ENCODE data around the gene PCDHGB7.

Gene PCDHGB7

DNA sequence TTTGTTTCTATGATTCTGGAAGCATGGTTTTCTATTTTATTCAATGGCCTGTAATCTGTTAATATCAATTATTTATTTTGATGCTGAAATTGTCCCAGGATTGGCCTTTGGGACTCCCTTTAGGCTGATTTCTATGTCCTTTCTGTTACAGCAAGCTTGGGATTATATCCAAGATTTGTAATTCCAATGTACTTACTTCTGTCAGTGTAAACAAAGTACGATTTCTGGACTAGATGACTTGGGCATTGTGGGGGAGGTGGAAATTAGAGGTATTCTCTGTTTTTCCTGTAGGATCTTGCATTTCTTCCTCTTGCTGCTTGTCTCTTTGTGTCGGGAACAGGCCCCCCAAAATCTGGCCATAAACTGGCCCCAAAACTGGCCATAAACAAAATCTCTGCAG, 16.5 kb downstream of the PCDHGB7 start:
- TF ChIP-seq CTCF (IDR thresholded peaks at IDR 0.05; ENCODE audit: control extremely low read depth, extremely low read depth, low read depth, missing control alignments): no peak
- ChIA-PET CTCF (interaction anchor here (0.8 to 1.4 kb wide), 2 partner anchors 13 to 26 kb away, joined by 4 read pairs; partner anchors contain the start of genes PCDHGA11 and PCDHGB6), POLR2A (no interaction called here)
- DNase-seq (ENCODE audit: extremely low spot score): no peak

- CTCF ChIA-PET: interaction anchor here (1.2 to 1.6 kb wide), 4 partner anchors 16 to 127 kb away, joined by 3 to 5 read pairs (median 4); partner anchors contain the start of genes PCDHGA10 and PCDHGA11
- no peak for DNase-seq (ENCODE audit: extremely low spot score)
- no peak for TF ChIP-seq CTCF (IDR thresholded peaks at IDR 0.05; ENCODE audit: control extremely low read depth, extremely low read depth, low read depth, missing control alignments)
- POLR2A ChIA-PET: no interaction called here
Measured at GRCh38 chr5:141437221-141437620, 19.7 kb downstream of the PCDHGB7 start.

DNA sequence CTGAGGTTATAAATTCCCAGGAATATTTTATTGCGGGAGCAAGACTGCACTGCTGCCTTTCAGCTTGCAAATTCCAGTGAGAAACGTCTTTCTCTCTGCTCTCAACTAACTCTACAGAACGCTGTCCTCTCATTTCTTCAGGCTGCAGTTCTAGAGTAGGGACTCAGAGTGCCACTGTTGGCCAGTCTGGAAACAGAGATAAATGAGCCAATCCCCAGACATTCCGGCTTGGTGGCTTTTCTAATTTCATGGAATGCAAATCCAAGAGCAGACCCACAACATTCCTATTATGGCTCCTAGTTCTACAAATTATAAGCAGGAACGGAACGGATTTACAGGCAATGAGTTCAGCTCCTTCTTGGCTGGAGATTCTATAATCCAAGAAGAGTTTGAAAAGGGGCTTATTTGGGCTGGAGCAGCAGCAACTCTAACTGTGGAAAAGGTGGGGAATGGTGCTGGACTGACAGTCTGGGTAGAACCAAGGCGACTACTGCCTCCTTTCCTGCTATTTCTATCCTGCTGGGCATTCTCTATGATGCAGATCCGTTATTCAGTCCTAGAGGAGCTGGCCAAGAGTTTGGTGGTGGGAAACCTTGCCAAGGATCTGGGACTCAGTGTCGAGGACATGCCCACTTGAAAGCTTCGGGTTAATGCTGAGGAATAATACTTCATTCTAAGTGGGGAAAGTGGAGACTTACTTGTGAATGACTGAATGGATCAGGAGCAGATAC, 22.1 kb downstream of the PCDHGB7 start:
- no peak for TF ChIP-seq CTCF (IDR thresholded peaks at IDR 0.05; ENCODE audit: control extremely low read depth, extremely low read depth, low read depth, missing control alignments)
- POLR2A ChIA-PET: no interaction called here
- CTCF ChIA-PET: interaction anchor here (1.4 kb wide), 1 partner anchor 118 kb away, joined by 3 read pairs; no protein-coding TSS in a partner anchor
- no peak for DNase-seq (ENCODE audit: extremely low spot score)

DNA sequence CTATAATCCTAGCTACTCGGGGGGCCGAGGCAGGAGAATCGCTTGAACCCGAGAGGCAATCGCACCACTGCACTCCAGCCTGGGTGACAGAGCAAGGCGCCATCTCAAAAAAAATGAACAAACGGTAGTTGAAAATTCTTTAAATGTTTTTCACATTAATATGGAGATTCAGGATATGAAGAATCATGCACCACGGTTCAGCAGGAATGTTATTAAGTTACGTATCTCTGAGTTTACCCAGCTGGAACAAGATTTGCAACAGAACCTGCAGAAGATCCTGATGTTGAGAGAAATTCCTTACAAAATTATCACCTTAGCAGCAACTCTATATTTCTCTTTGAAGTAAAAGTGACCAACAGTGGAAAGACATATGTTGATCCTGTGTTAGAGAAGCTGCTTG, 22.9 kb downstream of the PCDHGB7 start:
- ChIA-PET POLR2A (no interaction called here), CTCF (no interaction called here)
- DNase-seq (ENCODE audit: extremely low spot score): no peak
- no peak for TF ChIP-seq CTCF (IDR thresholded peaks at IDR 0.05; ENCODE audit: control extremely low read depth, extremely low read depth, low read depth, missing control alignments)

GRCh38 chr5:141441571-141442170, 24.2 kb downstream of the PCDHGB7 start:
- no peak for DNase-seq (ENCODE audit: extremely low spot score)
- ChIA-PET CTCF (interaction anchor here (0.9 to 1.4 kb wide), 2 partner anchors 21 to 122 kb away, joined by 3 to 5 read pairs; partner anchors contain the start of gene PCDHGA11), POLR2A (no interaction called here)
- no peak for TF ChIP-seq CTCF (IDR thresholded peaks at IDR 0.05; ENCODE audit: control extremely low read depth, extremely low read depth, low read depth, missing control alignments)

DNA sequence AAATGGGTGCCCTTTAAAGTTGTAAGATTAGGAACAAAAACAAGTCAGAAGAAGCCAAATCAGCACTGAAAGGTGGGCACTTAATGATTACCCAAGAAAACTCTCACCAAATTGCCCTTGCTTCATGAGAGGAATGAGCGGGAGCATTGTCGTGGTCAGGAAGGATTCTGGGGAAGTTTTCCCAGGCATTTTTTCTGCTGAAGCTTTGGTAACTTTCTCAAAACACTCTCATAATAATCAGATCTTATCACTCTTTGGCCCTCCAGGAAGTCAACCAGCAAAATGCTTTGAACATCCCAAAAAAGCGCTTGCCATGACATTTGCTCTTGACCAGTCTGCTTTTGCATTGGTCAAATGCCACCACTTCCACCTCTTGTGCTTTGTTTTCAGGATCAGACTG, 47.9 kb downstream of the PCDHGB7 start:
- DNase-seq (ENCODE audit: extremely low spot score): no peak
- ChIA-PET POLR2A (no interaction called here), CTCF (interaction anchor here (1.1 to 2.0 kb wide), 3 partner anchors 10 to 98 kb away, joined by 6 to 7 read pairs (median 7); partner anchors contain the start of gene PCDHGC3)
- no peak for TF ChIP-seq CTCF (IDR thresholded peaks at IDR 0.05; ENCODE audit: control extremely low read depth, extremely low read depth, low read depth, missing control alignments)

Measured in GM10248 (cell line).